ENCODE measurements around the gene BTBD2. TPM values are rescaled to one million over a fixed set of nuclear protein-coding genes. Genes with fewer than 3 reads are reported as not detected.

The BTBD2 gene
- total and polyA plus RNA-seq, 2 of the 13 experiments (the other 11 are each of a cell fraction or from before 2014, with no cell fraction given), result 28.1 to 45.3 TPM

DNA sequence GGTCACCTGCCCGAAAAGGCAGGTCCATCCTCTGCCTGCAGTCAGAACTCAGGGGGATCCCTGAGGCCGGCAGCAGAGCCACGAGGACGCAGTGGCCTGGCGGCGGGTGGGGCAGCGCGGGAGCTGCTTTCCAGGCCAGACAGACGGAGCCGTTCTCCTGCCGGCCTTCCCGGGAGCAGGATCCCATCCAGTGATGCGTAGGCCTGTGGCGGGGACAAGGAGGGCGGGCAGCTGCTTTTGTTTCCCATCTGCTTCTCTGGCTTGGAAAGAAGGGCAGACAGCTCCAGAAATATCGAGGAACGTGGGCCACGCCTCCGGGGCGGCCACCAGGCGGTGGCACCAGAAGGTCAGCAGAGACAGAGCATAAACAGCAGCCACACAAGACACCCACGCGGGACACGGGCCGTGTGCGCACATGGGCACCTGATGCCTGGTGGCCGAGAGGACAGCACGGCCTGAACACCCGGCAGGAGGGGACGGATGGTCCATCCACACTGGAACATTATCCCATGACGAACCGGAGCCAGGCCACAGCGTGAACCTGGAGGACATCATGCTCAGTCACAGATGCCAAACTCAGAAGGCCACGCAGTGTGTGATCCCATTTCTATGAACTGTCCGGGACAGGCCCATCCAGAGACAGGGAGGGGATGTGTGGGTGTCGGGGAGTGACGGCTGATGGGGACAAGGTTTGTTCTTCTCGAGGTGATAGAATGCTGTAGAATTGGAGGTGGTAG is 49.4 kb upstream of the BTBD2 start (continued):
- TF ChIP-seq, protein P1, sequence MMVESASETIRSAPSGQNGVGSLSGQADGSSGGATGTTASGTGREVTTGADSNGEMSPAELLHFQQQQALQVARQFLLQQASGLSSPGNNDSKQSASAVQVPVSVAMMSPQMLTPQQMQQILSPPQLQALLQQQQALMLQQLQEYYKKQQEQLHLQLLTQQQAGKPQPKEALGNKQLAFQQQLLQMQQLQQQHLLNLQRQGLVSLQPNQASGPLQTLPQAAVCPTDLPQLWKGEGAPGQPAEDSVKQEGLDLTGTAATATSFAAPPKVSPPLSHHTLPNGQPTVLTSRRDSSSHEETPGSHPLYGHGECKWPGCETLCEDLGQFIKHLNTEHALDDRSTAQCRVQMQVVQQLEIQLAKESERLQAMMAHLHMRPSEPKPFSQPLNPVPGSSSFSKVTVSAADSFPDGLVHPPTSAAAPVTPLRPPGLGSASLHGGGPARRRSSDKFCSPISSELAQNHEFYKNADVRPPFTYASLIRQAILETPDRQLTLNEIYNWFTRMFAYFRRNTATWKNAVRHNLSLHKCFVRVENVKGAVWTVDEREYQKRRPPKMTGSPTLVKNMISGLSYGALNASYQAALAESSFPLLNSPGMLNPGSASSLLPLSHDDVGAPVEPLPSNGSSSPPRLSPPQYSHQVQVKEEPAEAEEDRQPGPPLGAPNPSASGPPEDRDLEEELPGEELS (CRISPR knock-in tag; IDR thresholded peaks at IDR 0.05), result 0 out of 2 replicates have a peak, but pooled peaks have one; percentile 11
- TF ChIP-seq NCOR1 (IDR thresholded peaks at IDR 0.05; ENCODE audit: borderline replicate concordance, low read length) (no peak), ERF (CRISPR knock-in tag; IDR thresholded peaks at IDR 0.05) (no peak; the same call in 1 of the 2 replicates), ZNF709 (CRISPR knock-in tag; IDR thresholded peaks at IDR 0.05) (no peak), RXRA (CRISPR knock-in tag; IDR thresholded peaks at IDR 0.05) (peak; percentile 45; the same call in 1 of the 2 replicates), HNF4A (CRISPR knock-in tag; IDR thresholded peaks at IDR 0.05) (0 out of 2 replicates have a peak, but pooled peaks have one; percentile 8), ZNF598 (CRISPR knock-in tag; IDR thresholded peaks at IDR 0.05; ENCODE audit: borderline replicate concordance) (peak; percentile 62; the same call in 1 of the 2 replicates), PITX1 (CRISPR knock-in tag; IDR thresholded peaks at IDR 0.05) (peak; percentile 32; the same call in 1 of the 2 replicates)
- TF ChIP-seq, protein P2, sequence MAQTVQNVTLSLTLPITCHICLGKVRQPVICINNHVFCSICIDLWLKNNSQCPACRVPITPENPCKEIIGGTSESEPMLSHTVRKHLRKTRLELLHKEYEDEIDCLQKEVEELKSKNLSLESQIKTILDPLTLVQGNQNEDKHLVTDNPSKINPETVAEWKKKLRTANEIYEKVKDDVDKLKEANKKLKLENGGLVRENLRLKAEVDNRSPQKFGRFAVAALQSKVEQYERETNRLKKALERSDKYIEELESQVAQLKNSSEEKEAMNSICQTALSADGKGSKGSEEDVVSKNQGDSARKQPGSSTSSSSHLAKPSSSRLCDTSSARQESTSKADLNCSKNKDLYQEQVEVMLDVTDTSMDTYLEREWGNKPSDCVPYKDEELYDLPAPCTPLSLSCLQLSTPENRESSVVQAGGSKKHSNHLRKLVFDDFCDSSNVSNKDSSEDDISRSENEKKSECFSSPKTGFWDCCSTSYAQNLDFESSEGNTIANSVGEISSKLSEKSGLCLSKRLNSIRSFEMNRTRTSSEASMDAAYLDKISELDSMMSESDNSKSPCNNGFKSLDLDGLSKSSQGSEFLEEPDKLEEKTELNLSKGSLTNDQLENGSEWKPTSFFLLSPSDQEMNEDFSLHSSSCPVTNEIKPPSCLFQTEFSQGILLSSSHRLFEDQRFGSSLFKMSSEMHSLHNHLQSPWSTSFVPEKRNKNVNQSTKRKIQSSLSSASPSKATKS (CRISPR knock-in tag; IDR thresholded peaks at IDR 0.05), result no peak
- TF ChIP-seq, protein P3, sequence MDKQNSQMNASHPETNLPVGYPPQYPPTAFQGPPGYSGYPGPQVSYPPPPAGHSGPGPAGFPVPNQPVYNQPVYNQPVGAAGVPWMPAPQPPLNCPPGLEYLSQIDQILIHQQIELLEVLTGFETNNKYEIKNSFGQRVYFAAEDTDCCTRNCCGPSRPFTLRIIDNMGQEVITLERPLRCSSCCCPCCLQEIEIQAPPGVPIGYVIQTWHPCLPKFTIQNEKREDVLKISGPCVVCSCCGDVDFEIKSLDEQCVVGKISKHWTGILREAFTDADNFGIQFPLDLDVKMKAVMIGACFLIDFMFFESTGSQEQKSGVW (CRISPR knock-in tag; IDR thresholded peaks at IDR 0.05; ENCODE audit: borderline replicate concordance), result no peak; the same call in 1 of the 2 replicates
- TF ChIP-seq, protein P4, sequence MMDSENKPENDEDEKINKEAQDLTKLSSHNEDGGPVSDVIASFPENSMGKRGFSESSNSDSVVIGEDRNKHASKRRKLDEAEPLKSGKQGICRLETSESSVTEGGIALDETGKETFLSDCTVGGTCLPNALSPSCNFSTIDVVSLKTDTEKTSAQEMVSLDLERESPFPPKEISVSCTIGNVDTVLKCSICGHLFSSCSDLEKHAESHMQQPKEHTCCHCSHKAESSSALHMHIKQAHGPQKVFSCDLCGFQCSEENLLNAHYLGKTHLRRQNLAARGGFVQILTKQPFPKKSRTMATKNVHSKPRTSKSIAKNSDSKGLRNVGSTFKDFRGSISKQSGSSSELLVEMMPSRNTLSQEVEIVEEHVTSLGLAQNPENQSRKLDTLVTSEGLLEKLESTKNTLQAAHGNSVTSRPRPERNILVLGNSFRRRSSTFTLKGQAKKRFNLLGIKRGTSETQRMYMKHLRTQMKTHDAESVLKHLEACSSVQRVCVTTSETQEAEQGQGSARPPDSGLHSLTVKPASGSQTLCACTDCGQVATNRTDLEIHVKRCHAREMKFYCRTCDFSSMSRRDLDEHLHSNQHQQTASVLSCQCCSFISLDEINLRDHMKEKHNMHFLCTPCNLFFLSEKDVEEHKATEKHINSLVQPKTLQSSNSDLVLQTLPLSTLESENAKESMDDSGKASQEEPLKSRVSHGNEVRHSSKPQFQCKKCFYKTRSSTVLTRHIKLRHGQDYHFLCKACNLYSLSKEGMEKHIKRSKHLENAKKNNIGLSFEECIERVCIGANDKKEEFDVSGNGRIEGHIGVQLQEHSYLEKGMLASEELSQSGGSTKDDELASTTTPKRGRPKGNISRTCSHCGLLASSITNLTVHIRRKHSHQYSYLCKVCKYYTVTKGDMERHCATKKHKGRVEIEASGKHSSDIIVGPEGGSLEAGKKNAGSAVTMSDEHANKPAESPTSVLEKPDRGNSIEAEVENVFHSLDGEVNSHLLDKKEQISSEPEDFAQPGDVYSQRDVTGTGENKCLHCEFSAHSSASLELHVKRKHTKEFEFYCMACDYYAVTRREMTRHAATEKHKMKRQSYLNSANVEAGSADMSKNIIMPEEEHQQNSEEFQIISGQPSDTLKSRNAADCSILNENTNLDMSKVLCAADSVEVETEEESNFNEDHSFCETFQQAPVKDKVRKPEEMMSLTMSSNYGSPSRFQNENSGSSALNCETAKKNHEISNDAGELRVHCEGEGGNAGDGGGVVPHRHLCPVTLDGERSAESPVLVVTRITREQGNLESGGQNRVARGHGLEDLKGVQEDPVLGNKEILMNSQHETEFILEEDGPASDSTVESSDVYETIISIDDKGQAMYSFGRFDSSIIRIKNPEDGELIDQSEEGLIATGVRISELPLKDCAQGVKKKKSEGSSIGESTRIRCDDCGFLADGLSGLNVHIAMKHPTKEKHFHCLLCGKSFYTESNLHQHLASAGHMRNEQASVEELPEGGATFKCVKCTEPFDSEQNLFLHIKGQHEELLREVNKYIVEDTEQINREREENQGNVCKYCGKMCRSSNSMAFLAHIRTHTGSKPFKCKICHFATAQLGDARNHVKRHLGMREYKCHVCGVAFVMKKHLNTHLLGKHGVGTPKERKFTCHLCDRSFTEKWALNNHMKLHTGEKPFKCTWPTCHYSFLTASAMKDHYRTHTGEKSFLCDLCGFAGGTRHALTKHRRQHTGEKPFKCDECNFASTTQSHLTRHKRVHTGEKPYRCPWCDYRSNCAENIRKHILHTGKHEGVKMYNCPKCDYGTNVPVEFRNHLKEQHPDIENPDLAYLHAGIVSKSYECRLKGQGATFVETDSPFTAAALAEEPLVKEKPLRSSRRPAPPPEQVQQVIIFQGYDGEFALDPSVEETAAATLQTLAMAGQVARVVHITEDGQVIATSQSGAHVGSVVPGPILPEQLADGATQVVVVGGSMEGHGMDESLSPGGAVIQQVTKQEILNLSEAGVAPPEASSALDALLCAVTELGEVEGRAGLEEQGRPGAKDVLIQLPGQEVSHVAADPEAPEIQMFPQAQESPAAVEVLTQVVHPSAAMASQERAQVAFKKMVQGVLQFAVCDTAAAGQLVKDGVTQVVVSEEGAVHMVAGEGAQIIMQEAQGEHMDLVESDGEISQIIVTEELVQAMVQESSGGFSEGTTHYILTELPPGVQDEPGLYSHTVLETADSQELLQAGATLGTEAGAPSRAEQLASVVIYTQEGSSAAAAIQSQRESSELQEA (CRISPR knock-in tag; IDR thresholded peaks at IDR 0.05; ENCODE audit: not compliant biosample characterization), result peak; percentile 80

Data from HepG2 (cell line).